ENCODE data around the gene ATAD3B. TPM values are rescaled to one million over a fixed set of nuclear protein-coding genes. Genes with fewer than 3 reads are reported as not detected.
A peak's percentile ranks its signal among the peaks of the same experiment; 100 is the strongest.
"Not testable (repeated sequence)": the region's sequence is repeated elsewhere in the genome, so short reads cannot be mapped to it uniquely, and the experiment has no call there.

ATAD3B gene
- total RNA-seq, 1 donor from 2014 or later, result 37.5 TPM

DNA sequence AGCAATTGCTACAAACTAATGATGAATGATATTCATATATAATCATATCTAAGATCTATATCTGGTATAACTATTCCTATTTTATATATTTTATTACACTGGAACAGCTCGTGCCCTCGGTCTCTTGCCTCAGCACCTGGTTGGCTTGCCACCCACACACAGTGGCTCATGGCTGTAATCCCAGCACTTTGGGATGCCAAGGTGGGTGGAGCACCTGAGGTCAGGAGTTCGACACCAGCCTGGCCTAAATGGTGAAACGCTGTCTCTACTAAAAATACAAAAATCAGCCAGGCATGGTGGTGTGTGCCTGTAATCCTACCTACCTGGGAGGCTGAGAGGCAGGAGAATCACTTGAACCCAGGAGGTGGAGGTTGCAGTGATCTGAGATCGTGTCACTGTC, 34.2 kb downstream of the ATAD3B start:
- DNase-seq (ENCODE audit: extremely low read depth, low read depth, low spot score), result not testable (repeated sequence)

DNA sequence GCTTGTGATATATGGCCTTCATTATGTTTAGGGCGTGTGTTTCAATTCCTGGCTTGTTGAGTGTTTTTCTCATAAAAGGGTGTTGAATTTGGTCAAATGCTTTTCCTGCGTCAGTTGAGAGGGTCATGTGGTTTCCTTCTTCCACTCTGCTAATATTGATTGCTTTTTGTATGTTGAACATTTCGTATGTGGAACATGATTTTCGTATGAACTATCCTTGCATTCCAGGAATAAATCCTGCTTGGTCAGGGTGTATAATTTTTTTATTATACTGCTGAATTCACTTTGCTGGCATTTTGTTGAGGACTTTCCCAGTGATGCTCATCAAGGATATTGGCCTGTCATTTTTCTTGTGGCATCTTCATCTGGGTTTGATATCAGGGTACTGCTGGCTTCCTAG, 35.7 kb downstream of the ATAD3B start:
- no peak for DNase-seq (ENCODE audit: extremely low read depth, low read depth, low spot score)

DNA sequence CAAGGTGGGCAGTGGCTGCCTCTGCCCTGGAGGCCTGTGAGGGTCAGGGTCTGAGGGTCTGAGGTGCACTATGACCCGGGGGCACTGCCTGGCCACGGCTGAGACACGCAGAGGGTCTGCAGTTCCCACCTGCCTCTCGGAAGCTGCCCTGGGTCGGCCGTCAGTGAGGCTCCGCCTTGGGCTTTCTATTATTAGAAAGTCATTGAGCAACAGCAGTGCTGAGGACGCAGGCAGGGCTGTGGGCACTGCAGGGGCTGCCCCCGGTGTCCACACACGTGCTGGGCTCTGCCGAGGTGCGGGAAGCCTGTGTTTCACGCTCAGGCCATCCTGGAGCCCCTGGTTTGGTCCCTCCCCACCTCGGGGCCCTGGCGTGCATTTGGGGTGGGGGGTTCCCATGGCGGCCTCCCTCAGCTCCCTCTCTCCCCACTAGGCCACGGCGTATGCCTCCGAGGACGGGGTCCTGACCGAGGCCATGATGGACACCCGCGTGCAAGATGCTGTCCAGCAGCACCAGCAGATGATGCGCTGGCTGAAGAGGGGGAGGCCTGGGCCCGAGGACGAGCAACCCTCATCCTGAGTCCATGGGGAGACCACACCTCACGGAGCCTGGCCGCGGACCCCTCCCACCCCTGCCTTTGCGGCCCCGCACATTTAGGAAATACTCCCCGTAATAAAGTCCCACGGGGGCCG, 37.4 kb downstream of the ATAD3B start:
- not testable (repeated sequence) for DNase-seq (ENCODE audit: extremely low read depth, low read depth, low spot score)

DNA sequence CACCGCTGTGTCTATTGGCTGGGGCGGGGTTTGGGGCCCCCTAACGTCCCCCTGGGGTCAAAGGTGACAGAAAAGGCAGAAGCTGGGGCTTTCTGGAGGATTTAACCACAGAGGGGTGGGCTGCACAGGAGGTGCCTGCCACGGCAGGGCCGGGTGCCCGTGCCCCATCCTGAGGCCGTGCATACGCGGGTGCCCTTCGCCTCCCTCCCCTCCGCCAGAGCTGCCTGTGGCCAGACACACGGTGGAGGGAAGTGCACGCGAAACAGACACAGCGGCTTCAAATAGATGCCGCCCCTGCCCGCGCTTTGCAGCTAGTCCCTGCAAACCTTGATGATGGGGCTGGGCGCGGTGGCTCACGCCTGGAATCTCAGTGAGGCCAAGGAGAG, 37.9 kb downstream of the ATAD3B start:
- DNase-seq (ENCODE audit: extremely low read depth, low read depth, low spot score), result not testable (repeated sequence)

DNA sequence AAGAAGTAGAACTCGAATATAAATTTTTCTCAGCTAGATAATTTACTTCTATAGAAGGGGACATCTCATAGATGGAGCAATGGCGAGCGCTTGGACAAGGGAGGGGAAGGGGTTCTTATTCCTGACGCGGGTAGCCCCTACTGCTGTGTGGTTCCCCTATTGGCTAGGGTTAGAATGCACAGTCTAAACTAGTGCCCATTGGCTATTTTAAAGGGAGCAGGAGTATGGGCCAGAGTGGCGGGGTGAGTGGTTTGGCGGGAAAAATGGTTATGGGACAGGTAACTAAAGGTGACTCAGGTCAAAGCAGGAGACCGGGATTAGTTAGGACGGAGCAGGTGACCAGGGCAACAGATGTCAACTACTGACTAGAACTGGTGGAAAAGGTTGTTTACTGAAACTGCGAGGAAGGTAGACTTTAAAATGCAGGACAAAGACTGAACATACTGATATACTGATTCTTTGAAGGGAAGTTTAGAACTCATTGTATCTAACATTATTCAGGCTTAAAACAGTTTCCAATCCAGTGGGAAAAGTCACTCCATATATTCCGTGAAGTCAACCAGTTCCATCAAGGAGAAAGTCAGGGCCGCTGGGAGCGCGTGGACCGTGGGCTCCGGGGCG, 39.5 kb downstream of the ATAD3B start:
- DNase-seq (ENCODE audit: extremely low read depth, low read depth, low spot score), result no peak

DNA sequence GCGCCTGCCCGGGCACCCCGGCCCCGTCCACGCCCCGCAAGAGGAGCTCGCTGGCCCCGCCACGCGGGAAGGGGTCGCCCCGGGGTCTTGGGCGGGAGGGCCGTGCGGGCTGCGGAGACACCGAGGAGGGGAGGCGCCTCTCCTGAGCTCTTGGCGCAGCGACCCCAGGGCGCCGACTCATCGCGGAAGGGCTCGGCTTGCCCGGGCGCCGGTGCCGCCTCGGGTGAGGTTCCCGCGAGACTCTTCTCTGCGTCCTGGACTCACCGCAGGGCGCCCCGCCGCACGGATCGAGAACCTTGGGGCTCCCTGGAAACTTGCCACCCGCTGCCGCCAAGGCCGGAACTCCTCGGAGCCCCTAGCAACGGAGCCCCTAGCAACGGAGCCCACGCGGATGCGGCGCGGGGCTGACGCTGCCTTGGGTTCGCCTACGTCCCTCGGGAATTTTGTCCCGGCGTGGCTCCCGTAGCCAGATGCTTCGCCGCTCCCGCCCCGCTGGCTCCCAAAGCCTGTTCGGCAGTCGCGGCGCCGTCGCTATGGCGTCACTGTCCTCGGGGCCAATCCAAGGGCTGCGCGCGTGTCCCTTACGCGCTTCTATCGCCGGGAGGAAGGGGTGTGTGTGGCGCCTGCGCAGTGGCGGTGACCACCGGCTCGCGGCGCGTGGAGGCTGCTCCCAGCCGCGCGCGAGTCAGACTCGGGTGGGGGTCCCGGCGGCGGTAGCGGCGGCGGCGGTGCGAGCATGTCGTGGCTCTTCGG, 40.1 kb downstream of the ATAD3B start, which contains the start of gene ATAD3A:
Gene ATAD3A (plus strand): TSS at position 630 of the 753 bp plus-strand sequence. CDS start 107 bp downstream, at position 737.
- DNase-seq (ENCODE audit: extremely low read depth, low read depth, low spot score), result peak; percentile 73

DNA sequence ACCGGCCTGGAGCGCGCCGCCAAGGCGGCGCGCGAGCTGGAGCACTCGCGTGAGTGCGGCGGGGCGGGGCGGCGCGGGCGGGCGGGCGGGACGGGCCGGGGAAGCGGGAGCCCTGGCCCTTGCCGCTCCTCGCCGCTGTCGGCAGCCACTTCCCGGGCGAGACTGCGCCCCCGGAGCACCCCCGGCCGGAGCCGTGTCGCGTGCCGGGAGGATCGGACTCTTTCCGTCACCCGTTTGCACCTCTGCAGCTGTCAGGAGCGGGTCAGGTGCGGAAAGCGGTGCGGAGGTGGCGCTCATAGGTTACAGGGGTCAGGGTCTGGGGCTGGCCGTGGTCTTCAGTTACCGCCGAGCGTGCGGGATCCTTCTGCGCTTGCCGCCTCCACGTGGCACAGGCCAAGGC, 40.9 kb downstream of the ATAD3B start:
- not testable (repeated sequence) for DNase-seq (ENCODE audit: extremely low read depth, low read depth, low spot score)

DNA sequence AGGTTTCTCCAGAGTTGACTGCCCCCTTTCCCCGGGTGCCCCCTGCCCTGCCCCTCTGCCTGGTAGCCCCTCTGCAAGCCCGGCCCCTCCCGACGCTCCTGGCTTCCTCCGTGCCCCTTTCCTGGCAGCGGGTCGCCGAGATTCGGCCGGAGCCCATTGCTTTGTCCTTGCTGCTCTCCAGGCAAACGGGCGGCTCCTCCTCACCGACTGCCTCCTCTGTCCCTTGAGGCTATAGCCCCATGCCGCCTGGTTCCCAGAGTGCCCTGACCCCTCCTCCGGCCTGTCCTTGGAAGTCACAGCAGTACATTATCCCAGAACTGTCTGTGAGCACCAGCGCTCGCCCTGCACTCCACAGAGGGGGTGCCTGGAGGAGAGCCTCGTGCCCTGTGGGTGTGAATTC, 42.1 kb downstream of the ATAD3B start:
- not testable (repeated sequence) for DNase-seq (ENCODE audit: extremely low read depth, low read depth, low spot score)

DNA sequence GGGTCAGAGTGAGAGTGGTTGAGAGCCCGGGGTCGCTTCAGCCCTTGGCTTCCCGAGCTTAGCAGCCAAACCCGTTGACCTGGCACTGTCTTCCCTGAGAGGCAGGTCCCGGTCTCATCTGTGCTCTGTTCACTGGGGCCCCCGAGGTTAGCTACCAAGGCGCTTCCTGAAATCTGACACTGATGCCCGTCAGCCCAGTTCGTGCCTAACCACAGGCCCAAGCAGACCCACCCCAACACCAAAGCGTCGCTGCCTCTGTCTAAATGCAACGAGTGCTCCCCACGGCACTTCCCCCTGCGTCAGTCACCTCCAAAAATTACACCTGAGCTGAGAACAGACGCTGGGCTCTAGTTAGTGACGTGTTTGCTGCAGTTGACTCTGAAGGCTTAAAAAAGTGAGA, 42.8 kb downstream of the ATAD3B start:
- DNase-seq (ENCODE audit: extremely low read depth, low read depth, low spot score), result not testable (repeated sequence)

DNA sequence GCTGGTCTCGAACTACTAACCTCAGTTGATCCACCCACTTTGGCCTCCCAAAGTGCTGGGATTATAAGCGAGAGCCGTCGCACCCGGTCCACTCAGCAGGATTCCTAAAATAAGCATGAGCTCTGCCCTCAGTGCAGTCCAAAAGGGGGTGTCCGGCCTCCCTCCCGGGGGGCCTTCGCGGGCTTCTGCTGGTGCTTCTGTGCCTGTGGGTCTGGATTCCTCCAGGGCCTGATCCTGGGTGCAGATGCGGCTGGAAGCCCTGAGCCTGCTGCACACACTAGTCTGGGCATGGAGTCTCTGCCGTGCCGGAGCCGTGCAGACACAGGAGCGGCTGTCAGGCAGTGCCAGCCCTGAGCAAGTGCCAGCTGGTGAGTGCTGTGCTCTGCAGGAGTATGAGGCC, 45.4 kb downstream of the ATAD3B start:
- not testable (repeated sequence) for DNase-seq (ENCODE audit: extremely low read depth, low read depth, low spot score)

DNA sequence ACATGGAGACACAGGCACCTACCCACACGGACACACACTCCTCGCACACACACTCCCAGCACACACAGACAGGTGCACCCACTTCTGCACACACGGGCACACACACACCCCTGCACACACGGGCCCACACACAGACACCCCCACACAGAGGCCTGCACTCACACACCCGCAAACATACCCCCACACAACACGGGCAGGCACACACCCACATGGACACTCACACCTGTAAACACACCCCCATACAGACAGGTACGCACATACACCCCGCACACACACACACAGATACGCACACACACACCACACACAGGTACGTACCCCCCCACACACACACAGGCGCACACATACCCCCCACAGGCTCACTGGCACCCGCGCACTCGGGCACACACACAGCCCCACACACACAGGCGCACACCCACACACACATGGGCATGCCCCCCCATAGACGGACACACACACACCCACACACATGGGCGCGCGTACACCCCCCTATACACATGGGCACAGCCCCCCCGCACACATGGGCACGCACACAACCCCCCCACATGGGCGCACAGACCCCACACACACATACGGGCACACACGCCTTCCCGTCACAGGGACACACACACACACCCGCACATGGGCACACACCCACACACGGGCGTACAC, 46.5 kb downstream of the ATAD3B start:
- DNase-seq (ENCODE audit: extremely low read depth, low read depth, low spot score), result no peak

DNA sequence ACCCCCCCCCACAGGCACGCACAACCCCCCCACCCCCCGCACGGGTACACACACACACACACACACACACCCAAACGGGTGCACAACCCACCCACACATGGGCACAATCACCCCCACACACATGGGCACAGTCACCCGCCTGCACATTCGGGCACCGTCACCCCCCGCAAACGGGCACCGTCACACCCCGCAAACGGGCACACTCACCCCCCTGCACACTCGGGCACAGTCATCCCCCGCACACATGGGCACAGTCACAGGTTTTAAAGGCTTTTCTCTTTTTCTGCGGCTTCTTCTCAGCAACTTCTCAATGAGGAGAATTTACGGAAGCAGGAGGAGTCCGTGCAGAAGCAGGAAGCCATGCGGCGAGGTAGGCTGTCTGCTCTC, 47.0 kb downstream of the ATAD3B start:
- not testable (repeated sequence) for DNase-seq (ENCODE audit: extremely low read depth, low read depth, low spot score)

DNA sequence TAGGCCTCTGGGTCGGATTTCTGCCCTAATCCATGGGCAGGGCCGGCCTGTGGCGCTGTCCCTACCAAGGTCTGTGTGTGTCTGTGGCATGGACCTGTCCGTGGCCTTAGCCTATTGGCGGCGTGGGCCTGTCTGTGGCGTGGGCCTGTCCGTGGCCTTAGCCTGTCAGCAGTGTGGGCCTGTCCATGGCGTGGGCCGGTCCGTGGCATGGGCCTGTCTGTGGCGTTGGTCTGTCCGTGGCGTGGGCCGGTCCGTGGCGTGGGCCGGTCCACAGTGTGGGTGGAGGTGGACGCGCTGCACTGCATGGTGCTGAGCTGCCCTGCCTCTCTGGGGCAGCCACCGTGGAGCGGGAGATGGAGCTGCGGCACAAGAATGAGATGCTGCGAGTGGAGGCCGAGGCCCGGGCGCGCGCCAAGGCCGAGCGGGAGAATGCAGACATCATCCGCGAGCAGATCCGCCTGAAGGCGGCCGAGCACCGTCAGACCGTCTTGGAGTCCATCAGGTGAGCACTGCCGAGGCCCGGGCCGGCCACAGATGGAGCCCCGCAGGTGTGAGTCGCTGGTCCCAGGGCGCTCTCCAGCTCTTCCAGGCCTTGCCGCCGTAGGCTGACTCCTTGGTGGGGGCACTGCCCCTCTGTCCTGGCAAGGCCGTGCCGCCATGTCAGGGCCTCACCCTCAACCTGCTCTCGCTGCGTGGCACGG, 48.4 kb downstream of the ATAD3B start:
- DNase-seq (ENCODE audit: extremely low read depth, low read depth, low spot score), result not testable (repeated sequence)

DNA sequence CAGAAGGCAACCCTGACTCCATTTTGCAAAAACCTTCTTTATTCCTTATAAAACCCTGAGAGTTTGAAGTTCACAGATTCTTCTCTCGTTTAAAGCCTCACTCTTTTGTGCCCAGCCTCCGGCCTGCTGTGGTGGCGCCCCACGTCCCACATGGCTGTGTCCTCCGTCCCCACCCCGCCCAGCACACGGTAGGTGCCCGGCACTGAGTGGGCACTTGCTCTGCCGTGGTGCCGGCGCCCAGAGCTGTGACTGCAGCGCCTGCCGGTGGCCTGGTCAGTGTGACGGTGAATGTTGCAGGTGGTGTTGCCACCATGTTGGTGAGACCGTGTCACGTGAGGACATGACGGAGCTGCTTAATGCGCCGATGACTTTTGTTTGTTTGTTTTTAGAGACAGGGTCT, 49.8 kb downstream of the ATAD3B start:
- no peak for DNase-seq (ENCODE audit: extremely low read depth, low read depth, low spot score)

DNA sequence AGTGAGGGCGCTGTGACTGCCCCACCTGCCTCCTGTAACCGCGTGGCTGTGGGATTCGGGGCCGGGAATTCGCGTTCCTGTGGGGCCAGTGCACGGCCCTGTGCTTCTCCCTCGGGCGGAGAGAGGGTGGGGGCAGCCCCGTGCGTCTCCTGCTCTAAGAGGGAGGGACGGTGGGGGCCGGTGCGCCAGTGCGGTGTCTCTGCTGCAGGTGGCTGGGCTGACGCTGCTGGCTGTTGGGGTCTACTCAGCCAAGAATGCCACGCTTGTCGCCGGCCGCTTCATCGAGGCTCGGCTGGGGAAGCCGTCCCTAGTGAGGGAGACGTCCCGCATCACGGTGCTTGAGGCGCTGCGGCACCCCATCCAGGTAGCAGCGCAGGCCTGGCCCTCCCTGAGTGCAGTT, 51.0 kb downstream of the ATAD3B start:
- not testable (repeated sequence) for DNase-seq (ENCODE audit: extremely low read depth, low read depth, low spot score)

DNA sequence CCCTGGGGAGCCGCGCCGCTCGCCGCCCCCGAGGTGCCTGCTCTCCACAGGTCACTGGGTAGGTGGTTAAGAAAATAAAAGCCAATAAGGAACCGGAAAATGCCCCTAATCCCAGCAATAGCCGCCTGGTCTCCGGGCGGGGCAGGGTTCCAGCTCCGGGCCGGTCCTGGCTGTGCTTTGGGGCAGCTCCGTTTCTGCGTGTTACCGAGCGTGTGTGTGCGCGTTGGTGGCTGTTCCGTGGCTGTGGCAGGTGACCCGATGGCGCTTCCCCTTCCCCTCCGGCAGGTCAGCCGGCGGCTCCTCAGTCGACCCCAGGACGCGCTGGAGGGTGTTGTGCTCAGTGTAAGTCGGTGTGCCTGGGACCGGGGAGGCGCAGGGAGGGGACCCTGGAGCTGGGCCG, 51.7 kb downstream of the ATAD3B start:
- DNase-seq (ENCODE audit: extremely low read depth, low read depth, low spot score), result not testable (repeated sequence)

DNA sequence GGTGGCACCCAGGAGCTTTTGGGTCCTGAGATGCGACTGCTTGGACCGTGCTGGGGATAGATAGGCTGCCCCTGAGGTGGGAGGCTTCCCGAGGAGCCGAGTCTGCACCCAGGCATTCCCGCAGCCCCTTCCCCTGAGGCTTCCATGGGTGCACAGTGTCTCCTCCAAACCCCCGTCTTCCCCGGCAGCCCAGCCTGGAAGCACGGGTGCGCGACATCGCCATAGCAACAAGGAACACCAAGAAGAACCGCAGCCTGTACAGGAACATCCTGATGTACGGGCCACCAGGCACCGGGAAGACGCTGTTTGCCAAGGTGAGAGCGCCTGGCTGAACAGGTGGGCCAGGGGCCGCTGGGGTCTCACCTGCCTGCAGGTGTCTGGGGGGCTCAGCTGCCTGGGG, 52.1 kb downstream of the ATAD3B start:
- not testable (repeated sequence) for DNase-seq (ENCODE audit: extremely low read depth, low read depth, low spot score)

DNA sequence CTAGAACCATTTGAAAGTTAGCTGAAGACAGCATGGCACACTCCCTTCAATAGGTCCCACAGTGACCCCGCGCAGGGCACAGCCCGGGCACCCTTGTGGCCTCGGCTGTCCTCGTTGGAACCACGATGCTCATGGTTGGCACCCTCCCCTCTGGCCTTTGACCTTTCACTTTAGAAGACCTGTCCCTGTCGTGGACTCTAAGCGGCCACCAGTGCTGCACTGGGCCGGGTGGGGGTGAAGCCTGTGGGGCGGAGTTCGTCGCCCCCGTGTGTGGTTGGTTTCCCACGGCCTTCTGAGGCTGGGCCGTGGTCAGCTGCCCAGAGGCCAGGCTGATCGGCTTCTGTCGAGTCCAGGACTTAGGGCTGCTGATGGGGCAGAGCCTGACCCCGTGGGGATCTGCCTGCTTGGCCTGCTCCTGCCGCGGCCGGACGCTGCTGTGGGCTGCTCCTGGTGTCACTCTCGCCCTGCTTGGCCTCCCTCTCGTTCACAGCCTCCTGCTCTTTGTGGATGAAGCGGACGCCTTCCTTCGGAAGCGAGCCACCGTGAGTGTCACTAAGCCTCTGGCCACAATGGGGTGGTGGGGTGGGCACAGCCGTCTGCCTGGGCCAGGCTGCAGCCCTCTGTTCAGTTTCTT, 53.3 kb downstream of the ATAD3B start:
- DNase-seq (ENCODE audit: extremely low read depth, low read depth, low spot score), result not testable (repeated sequence)

DNA sequence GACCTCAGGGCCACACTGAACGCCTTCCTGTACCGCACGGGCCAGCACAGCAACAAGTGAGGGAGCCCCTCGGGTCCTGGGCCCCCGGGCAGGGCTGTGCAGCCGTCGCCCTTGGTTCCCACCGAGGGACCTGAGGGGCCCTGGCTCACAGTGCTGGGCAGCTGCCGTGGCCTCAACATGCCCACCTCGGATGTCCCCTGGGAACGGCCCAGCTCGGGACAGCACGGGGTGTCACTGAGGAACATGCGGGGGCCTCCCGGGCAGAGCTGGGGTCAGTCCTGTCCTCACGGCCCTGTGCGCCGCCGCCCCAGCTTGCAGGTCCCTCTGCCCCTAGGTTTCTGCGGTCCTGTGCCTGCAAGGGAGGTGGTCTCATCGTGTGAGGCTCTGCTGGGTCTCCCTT, 54.9 kb downstream of the ATAD3B start:
- DNase-seq (ENCODE audit: extremely low read depth, low read depth, low spot score), result not testable (repeated sequence)
